Stimulated activated CD8-positive, alpha-beta memory T cell treated with anti-CD3 and anti-CD28 coated beads, Interleukin-12 subunit alpha, Interleukin-12 subunit beta, amount 100 ng/mL, for 1 hour (primary cell): Measurements from ENCODE around the gene COPZ1.
"Not testable (repeated sequence)": the region's sequence is repeated elsewhere in the genome, so short reads cannot be mapped to it uniquely, and the experiment has no call there.

Experiments used
- DNase-seq: peaks from one replicate; pipeline ENCODE4 v3.0.0-alpha.2; 2020; ENCODE audit warnings: low read depth

The COPZ1 gene

GRCh38 chr12:54294152-54294952 lies 30.6 kb upstream of the COPZ1 start:
- no peak for DNase-seq

GRCh38 chr12:54294953-54295566 lies 29.9 kb upstream of the COPZ1 start:
- DNase-seq = no peak

- no peak for DNase-seq
Observed at GRCh38 chr12:54296393-54297099, 28.4 kb upstream of the COPZ1 start.

GRCh38 chr12:54298904-54299303 lies 26.0 kb upstream of the COPZ1 start:
- DNase-seq = no peak

GRCh38 chr12:54299515-54300224 lies 25.3 kb upstream of the COPZ1 start:
- no peak for DNase-seq

DNA sequence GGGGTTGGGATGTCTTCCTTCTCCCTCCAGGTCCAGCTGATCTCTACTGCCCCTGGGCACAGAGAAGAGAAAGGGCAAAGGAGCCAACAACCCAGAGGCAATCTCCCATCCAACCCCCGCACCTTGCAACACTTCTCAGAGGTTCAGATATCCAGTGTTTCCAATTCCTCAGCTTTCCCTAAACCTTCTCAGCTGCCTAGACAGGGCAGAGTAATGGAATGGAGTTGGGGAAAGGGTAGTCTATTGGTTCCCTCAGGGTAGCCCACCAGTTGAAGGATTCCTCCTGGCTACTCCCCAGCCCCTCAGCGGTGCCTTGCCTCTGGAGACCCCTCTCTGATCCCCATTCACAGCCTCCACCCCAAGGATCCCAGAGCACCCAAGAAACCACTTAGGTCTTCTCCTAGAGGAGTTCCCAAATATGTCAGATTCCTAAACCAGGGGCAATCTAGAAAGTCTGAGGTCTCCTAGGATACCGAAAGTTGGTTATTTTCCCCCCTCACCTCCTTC lies 24.7 kb upstream of the COPZ1 start:
- no peak for DNase-seq

- DNase-seq = no peak
Observed at GRCh38 chr12:54300732-54301427, 24.1 kb upstream of the COPZ1 start, which contains the start of gene NFE2. Gene NFE2, minus strand, starts transcription at chr12:54301015. Its CDS starts 5,767 bp downstream, at chr12:54295248.

DNA sequence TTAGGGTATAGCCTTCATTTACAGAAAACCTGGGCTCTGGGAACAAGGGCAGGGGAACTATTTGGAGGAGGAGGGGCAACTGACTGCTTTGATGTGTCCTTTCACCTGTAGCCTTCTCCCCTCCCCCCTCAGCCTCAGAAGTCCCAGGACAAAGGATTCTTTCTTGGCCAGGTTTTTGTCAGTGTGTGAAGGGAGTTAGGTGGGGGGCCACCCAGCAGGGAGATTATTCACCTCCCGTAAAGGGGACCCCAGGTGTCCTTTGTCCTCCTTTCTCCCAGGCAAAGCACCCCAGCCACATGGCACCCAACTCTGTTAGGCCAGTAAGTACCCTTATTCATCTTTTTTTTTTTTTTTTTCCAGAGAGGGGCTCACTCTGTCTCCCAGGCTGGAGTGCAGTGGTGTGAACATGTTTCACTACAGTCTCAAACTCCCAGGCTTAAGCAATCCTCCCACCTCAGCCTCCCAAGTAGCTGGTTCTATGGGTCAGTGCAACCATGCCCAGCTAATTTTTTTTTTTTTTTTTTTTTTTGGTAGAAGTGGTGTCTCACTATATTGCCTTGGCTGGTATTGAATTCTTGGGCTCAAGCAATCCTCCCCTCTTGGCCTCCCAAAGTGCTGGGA lies 23.4 kb upstream of the COPZ1 start:
- no peak for DNase-seq

- DNase-seq = no peak
Observed at GRCh38 chr12:54303640-54304039, 21.3 kb upstream of the COPZ1 start.

DNA sequence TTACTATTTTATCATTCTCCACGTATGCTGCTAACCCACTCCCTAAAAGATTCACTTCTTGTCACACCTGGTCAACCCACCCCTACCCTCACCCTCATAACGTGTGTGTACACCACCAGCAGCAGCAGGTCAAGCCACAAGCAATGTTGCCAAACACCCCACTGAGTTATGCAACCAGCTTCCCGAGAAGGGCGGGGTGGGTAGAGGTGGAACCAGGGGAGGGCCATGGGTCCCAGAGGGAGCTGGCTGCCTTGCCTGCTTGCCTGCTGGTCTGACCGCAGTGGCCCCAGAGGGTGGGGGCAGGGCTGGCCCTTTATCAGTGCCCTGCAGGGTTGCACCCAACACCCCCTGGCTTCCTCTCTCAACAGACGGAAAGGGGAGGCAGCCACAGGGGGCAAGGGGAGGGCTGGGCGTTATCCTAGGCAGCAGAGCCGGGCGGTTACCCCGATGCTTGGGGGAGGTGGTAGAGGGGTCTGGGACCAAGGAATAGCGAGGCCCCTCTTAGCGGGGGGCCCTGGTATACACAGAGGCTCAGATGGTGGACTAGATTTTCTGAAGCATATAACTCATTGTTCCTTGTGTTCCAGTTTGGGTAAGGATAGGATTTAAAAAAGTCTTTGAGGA lies 20.6 kb upstream of the COPZ1 start:
- no peak for DNase-seq

- no peak for DNase-seq
Observed at GRCh38 chr12:54306925-54307741, 17.8 kb upstream of the COPZ1 start.

GRCh38 chr12:54311051-54311450 lies 13.9 kb upstream of the COPZ1 start:
- DNase-seq = no peak

- DNase-seq = not testable (repeated sequence)
Observed at GRCh38 chr12:54312309-54312708, 12.6 kb upstream of the COPZ1 start.

DNA sequence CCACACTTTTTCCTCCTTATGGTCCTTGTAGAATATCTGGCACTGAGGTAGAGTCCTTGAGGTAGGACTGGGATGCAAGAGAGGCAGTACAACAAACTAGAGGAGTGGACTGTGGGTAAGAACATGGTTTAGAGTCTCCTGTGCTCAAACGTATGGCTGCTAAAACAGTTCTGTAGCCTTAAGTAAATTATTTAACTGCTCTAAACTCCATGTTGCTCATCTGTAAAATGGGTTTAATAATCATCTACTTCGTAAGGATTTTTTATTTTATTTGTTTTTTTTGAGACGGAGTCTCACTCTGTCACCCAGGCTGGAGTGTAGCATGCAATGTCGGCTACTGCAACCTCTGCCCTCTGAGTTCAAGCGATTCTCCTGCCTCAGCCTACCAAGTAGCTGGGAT lies 3.6 kb upstream of the COPZ1 start:
- no peak for DNase-seq

DNA sequence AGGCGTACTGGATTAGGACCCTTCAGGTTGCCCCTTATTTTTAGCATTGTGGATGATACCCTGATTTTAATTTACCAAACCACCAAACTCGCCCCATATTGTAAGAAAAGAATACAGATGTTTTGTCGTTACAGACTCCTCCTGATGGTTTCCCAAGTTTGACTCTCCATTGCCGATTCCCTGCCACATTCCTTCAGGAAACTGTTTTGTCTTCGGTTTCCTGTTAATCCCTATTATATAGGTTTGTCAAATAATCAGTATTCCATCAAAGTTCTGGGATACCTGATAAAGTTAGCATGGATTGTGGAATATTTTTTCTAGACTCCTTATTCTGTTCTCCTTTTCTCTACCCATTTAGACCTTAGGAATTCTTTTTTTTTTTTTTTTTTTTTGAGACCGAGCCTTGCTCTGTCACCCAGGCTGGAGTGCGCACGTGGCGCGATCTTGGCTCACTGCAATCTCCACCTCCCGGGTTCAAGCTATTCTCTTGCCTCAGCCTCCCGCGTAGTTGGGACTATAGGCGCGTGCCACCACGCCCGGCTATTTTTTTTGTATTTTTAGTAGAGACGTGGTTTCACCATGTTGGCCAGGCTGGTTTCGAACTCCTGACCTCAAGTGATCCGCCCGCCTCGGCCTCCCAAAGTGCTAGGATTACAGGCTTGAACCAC lies 645 bp downstream of the COPZ1 start:
- DNase-seq = not testable (repeated sequence)

- no peak for DNase-seq
Observed at GRCh38 chr12:54328595-54329337, 3.8 kb downstream of the COPZ1 start.

DNA sequence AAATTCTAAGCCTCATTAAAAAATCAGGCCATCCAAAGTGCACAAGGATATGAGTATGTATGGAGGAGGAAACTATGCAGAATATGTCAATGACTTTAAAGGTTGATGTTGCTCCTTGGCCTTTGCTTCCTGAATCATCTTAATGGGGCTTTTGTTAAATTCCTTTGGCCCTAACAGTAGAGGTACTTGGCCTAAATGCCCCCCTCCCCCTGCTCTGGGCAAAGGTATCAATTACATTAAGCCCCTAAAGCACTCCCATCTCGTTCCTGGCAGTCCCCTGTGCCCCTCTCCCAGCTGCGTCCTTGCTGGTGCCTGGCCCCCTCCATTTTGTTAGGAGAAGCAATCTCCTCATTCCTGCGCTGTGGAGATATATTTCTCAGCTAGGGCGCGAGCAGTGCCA lies 4.8 kb downstream of the COPZ1 start:
- DNase-seq = no peak

DNA sequence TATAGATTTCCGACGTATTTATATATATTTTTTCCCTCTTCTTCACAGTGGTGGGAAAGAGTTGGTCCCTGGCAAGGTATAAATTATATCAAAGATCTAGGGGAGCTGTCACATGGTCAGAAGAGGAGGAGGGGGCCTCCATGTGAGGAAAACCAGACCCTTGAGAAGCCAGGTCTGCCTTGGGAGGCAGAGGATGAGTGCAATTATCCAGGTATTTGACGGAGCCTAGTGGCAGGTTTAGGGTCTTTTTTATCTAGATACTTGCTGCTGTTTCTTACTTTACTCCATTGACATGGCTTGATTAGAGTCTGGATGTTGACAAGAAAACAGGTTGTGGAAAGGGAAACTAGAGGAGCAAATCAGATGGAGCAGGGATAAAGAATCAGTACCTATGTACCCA lies 5.5 kb downstream of the COPZ1 start:
- no peak for DNase-seq
